ENCODE data around the gene ZBTB44.

DNA sequence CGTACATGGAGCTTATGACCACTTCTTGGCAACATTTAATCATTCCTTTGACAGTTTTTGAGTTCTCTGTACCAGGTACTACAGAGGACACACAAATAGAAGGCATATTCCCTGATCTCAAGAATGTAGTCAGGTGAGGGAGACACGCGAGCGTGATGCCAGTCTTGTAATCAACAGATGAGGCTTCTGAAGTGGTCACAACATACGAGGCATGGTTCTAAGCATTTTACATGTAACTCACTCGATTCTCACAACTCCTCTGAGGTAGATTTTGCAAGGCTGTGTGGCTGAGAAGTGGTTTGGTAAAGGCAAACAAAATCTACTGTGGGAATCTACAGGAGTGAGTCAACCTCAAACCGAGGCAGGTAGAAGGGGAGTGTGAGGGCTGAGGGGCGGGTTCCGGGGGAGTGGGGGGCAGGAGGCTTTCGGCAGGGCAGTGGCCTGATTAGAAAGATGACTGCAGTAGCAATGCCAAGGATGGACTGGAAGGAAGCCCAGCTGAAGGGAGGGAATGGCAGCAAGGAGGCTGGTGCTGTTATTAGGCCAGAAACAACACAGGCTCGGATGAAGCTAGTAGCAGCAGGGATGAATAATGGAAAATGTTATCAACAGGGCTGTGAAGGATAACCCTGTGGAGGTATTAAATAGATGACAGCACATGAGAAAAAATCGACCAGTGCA lies 91.3 kb downstream of the ZBTB44 start:
- TF ChIP-seq POLR2A (IDR thresholded peaks at IDR 0.05; ENCODE audit: borderline replicate concordance, extremely low read depth, insufficient read depth, insufficient read length) = no peak
- TF ChIP-seq EZH2phosphoT487 (IDR thresholded peaks at IDR 0.05; ENCODE audit: borderline replicate concordance) = no peak
- no peak for TF ChIP-seq ZNF274 (IDR thresholded peaks at IDR 0.05; ENCODE audit: low read depth, low read length)
- TF ChIP-seq, protein P1, sequence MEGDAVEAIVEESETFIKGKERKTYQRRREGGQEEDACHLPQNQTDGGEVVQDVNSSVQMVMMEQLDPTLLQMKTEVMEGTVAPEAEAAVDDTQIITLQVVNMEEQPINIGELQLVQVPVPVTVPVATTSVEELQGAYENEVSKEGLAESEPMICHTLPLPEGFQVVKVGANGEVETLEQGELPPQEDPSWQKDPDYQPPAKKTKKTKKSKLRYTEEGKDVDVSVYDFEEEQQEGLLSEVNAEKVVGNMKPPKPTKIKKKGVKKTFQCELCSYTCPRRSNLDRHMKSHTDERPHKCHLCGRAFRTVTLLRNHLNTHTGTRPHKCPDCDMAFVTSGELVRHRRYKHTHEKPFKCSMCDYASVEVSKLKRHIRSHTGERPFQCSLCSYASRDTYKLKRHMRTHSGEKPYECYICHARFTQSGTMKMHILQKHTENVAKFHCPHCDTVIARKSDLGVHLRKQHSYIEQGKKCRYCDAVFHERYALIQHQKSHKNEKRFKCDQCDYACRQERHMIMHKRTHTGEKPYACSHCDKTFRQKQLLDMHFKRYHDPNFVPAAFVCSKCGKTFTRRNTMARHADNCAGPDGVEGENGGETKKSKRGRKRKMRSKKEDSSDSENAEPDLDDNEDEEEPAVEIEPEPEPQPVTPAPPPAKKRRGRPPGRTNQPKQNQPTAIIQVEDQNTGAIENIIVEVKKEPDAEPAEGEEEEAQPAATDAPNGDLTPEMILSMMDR (IDR thresholded peaks at IDR 0.05 in 2 of 3, conservative IDR thresholded peaks at IDR 0.05 in 1 of 3; ENCODE audit: borderline replicate concordance in 1 of 3, insufficient read depth in 1 of 3, low read depth in 2 of 3, low read length in 2 of 3) = no peak
- TF ChIP-seq EZH2 (IDR thresholded peaks at IDR 0.05) = no peak
